K562 (cell line): ENCODE data around the gene DCAF7. TPM values are rescaled to one million over a fixed set of nuclear protein-coding genes. Genes with fewer than 3 reads are reported as not detected.

Experiments
- ATAC-seq: fragments of 200-7000 bp; cut with Tn5 transposase; 3 replicates; pipeline ENCODE4 v1.9.1; 2020; ENCODE audit warnings: moderate library complexity
- BruUV-seq: library from RNA; stranded (reverse); fragments of 400-500 nt; replicated peaks from 2 replicates; lab custom pipeline; 2021; lab: Mats Ljungman, UMichigan
- CTCF ChIA-PET: fragments of 300-600 bp; formaldehyde crosslinking; extraction: SDS; loops from one replicate; lab custom pipeline; 2021; ENCODE audit warnings: low intra/inter-chr PET ratio; lab: Yijun Ruan, JAX
- POLR2A ChIA-PET: fragments of 300-600, 350-650 bp; sonication (Branson Sonifier 250); formaldehyde crosslinking; extraction: SDS; loops from one replicate; lab custom pipeline; 2021; ENCODE audit warnings: antibody characterized with exemption, inconsistent platforms; lab: Yijun Ruan, JAX
- DNase-seq, 4 experiments: peaks; one replicate each; pipeline versions ENCODE4 v3.0.0 to v3.0.0-alpha.2; 2011 to 2018; ENCODE audit warnings: low spot score in 3 of 4, mixed read lengths in 3 of 4; ENCODE audit errors: extremely low read depth in 1 of 4
- FAIRE-seq: peaks from 2 replicates; lab custom pipeline; 2011; peaks lifted over from hg19 to GRCh38; lab: Jason Lieb, UNC
- H2AFZ ChIP-seq: 2 replicates; pipeline ENCODE4 v1.6.0; 2011; ENCODE audit warnings: low read depth, low read length, control low read depth, inconsistent platforms
- H3K27ac ChIP-seq: fragments of 200-600 bp; 3 replicates; pipeline ENCODE4 v1.8.0; 2011; ENCODE audit warnings: low read depth, mild to moderate bottlenecking, control low read depth, inconsistent platforms, low read length, moderate library complexity, mixed read lengths; ENCODE audit errors: extremely low read depth
- H3K27me3 ChIP-seq, 2 experiments: fragments of 300-600 bp in 1 of 2; 2 replicates in 1 of 2; 3 replicates in 1 of 2; pipeline versions ENCODE4 v1.6.0 to v1.8.0; 2011; ENCODE audit warnings: inconsistent platforms in 2 of 2, low read length in 2 of 2, mild to moderate bottlenecking in 1 of 2, mixed read lengths in 1 of 2, moderate library complexity in 1 of 2; ENCODE audit not compliant: control insufficient read depth in 2 of 2, insufficient read depth in 2 of 2
- H3K36me3 ChIP-seq: fragments of 300-600 bp; 3 replicates; pipeline ENCODE4 v1.8.0; 2011; ENCODE audit warnings: mild to moderate bottlenecking, low read length, inconsistent platforms; ENCODE audit not compliant: control insufficient read depth, insufficient read depth
- H3K4me1 ChIP-seq, 2 experiments: fragments of 200-600 bp in 1 of 2; replicated peaks in 1 of 2; 2 replicates in 1 of 2; 3 replicates in 1 of 2; pipeline versions ENCODE4 v1.5.1 to v1.8.0; 2011; ENCODE audit warnings: inconsistent platforms in 2 of 2, low read length in 2 of 2, mild to moderate bottlenecking in 1 of 2, mixed read lengths in 1 of 2, moderate library complexity in 1 of 2; ENCODE audit not compliant: control insufficient read depth in 2 of 2, insufficient read depth in 2 of 2
- H3K4me2 ChIP-seq: 2 replicates; pipeline ENCODE4 v1.6.1; 2011; ENCODE audit warnings: low read length, control low read depth, inconsistent platforms, mixed read lengths; ENCODE audit not compliant: insufficient read depth
- H3K4me3 ChIP-seq: fragments of 200-600 bp; sonication (generic), shearing (Covaris generic); 2 replicates; pipeline ENCODE4 v1.5.1; 2016; ENCODE audit warnings: control low read depth, inconsistent platforms
- H3K79me2 ChIP-seq: fragments of 200-600 bp; 3 replicates; pipeline ENCODE4 v1.8.0; 2011; ENCODE audit warnings: low read length, inconsistent platforms; ENCODE audit not compliant: control insufficient read depth, insufficient read depth
- H3K9ac ChIP-seq, 2 experiments: 2 replicates each; pipeline versions ENCODE4 v1.6.0 to v1.6.1; 2011; ENCODE audit warnings: low read depth in 2 of 2, low read length in 2 of 2, control low read depth in 1 of 2, inconsistent platforms in 1 of 2, mild to moderate bottlenecking in 1 of 2, mixed read lengths in 1 of 2; ENCODE audit not compliant: insufficient read depth in 1 of 2
- H3K9me1 ChIP-seq: one replicate; pipeline ENCODE4 v1.6.0; 2011; ENCODE audit warnings: inconsistent platforms, mild to moderate bottlenecking, low read length, moderate library complexity; ENCODE audit not compliant: control insufficient read depth, insufficient read depth
- H3K9me3 ChIP-seq: replicated peaks from 2 replicates; pipeline ENCODE4 v1.5.1; 2011; ENCODE audit warnings: low read depth, low read length, inconsistent platforms; ENCODE audit not compliant: control insufficient read depth, insufficient read depth
- H4K20me1 ChIP-seq: replicated peaks from 2 replicates; pipeline ENCODE4 v1.6.1; 2011; ENCODE audit warnings: low read length, inconsistent platforms, mixed read lengths; ENCODE audit not compliant: control insufficient read depth, insufficient read depth
- MYC ChIP-seq, 2 experiments: fragments of 250-450 bp in 1 of 2; sonication (Bioruptor Pico) in 1 of 2; IDR thresholded peaks; 2 replicates each; pipeline versions ENCODE4 v1.5.1 to v1.6.1; 2012 to 2021; ENCODE audit warnings: low read depth in 2 of 2, borderline replicate concordance in 1 of 2, improper control_type of control experiment in 1 of 2, low read length in 1 of 2, mild to moderate bottlenecking in 1 of 2, moderate library complexity in 1 of 2
- TAF9B ChIP-seq: fragments of 450-650 bp; IDR thresholded peaks from 2 replicates; pipeline ENCODE4 v1.6.1; 2018; ENCODE audit warnings: mild to moderate bottlenecking; ENCODE audit not compliant: partially characterized antibody
- ZBTB1 ChIP-seq: sonication (generic); formaldehyde crosslinking; IDR thresholded peaks from 2 replicates; pipeline ENCODE4 v1.8.1; 2023; ENCODE audit warnings: missing genetic modification reagents, low read depth, mild to moderate bottlenecking, borderline replicate concordance
- ZFP1 ChIP-seq: fragments of 450-650 bp; formaldehyde crosslinking; IDR thresholded peaks from 2 replicates; pipeline ENCODE4 v1.4.0; 2020; ENCODE audit warnings: mild to moderate bottlenecking, mixed read lengths
- ZNF121 ChIP-seq: sonication (generic); formaldehyde crosslinking; conservative IDR thresholded peaks from 2 replicates; pipeline ENCODE4 v1.8.0; 2022; ENCODE audit warnings: missing genetic modification reagents
- ZNF785 ChIP-seq: fragments of 250-450 bp; sonication (Bioruptor Pico); IDR thresholded peaks from 2 replicates; pipeline ENCODE4 v1.4.0; 2020; ENCODE audit warnings: mild to moderate bottlenecking
- WGBS: fragments of 100-300 bp; shearing (Covaris generic); methylation state at CpG from one replicate; pipeline ENCODE4 v1.1.6; 2016; ENCODE audit warnings: low coverage, mixed read lengths; ENCODE audit not compliant: insufficient coverage; ENCODE audit errors: missing lambda C conversion rate; 5-methylcytosine and 5-hydroxymethylcytosine counted together
- in situ Hi-C: fragments of 300-500 bp; cut with MboI; formaldehyde crosslinking; loops from 4 replicates; pipeline ENCODE4 v1.15.0; 2018; ENCODE audit warnings: inconsistent platforms, mixed read lengths
- intact Hi-C: fragments of 100-400 bp; cut with micrococcal nuclease; formaldehyde crosslinking; loops from 2 replicates; pipeline ENCODE4 v1.14.2; 2022
- polyA plus RNA-seq, 8 experiments: library from polyadenylated mRNA; depleted of rRNA in 4 of 8; stranded (reverse) in 5 of 8; unstranded in 3 of 8; fragments of >200 nt; fragmentation: Nextera tagmentation in 2 of 8; fragmentation: Illumina TruSeq in 1 of 8; extraction: Ambion mirVana in 2 of 8; extraction: Trizol in 1 of 8; gene quantifications; 2 replicates each; pipeline versions ENCODE4 v1.2.1 to v1.2.3, GENCODE V29; 2011 to 2014; ENCODE audit warnings: inconsistent platforms in 1 of 8, missing spikeins in 1 of 8
- total RNA-seq, 7 experiments: library from RNA; depleted of rRNA in 6 of 7; stranded (reverse); fragments of >200 nt in 6 of 7; fragmentation: Illumina TruSeq in 2 of 7; extraction: Trizol in 2 of 7; gene quantifications; 2 replicates each; pipeline versions ENCODE4 v1.2.1 to v1.2.3, GENCODE V29; 2011 to 2021; ENCODE audit warnings: low replicate concordance in 1 of 7

DCAF7 gene
- total and polyA plus RNA-seq, 9 of the 15 experiments (the other 6 are each of a cell fraction or from before 2014, with no cell fraction given) = 30.8 to 123 (median 40.2) TPM

GRCh38 chr17:63573634-63574033 lies 23.4 kb downstream of the DCAF7 start (continued):
- TF ChIP-seq TAF9B = no peak

- peaks cover 35% of the 10 kb centered on the region for H3K79me2 ChIP-seq
- no peaks in the 10 kb centered on the region for H3K4me1 ChIP-seq
- no peak for FAIRE-seq
- ChIA-PET CTCF (no interaction called here), POLR2A (interaction anchor here (0.6 to 0.8 kb wide), 3 partner anchors 9 to 28 kb away, joined by 3 read pairs; no protein-coding TSS in a partner anchor)
- DNase-seq = no peak
- no peak overlapping the region for H2AFZ ChIP-seq
- H3K9ac ChIP-seq = no peak overlapping the region
- no peaks in the 10 kb centered on the region for H3K27me3 ChIP-seq
- peaks cover 5% of the 10 kb centered on the region; the same call in 1 of the 2 replicates for H4K20me1 ChIP-seq
- ATAC-seq = no peak
- in situ Hi-C loops (no loop called here), intact Hi-C loops (no loop called here)
- WGBS = 79% methylated on average over 7 of the region's 7 CpGs
- no peak for TF ChIP-seq ZFP1 (CRISPR knock-in tag)
- no peak for TF ChIP-seq MYC (IDR thresholded peaks at IDR 0.05; ENCODE audit: low read depth, low read length)
- TF ChIP-seq MYC (CRISPR knock-in tag; IDR thresholded peaks at IDR 0.05; ENCODE audit: borderline replicate concordance, low read depth) = no peak
- no peak for TF ChIP-seq ZNF785 (CRISPR knock-in tag)
- no peak for TF ChIP-seq ZBTB1 (CRISPR knock-in tag)
- TF ChIP-seq ZNF121 = peak; percentile 57
- no peaks in the 10 kb centered on the region for H3K9me1 ChIP-seq
- no peak overlapping the region for H3K4me3 ChIP-seq
- H3K27ac ChIP-seq = no peak overlapping the region
- no peak overlapping the region for H3K4me2 ChIP-seq
- H3K9me3 ChIP-seq = no peaks in the 10 kb centered on the region
- BruUV-seq = no TSS peak
- peaks cover 46% of the 10 kb centered on the region for H3K36me3 ChIP-seq
Measured at GRCh38 chr17:63578027-63578768, 27.9 kb downstream of the DCAF7 start.
